ENCODE measurements around the gene RHOBTB1. TPM values are rescaled to one million over a fixed set of nuclear protein-coding genes. Genes with fewer than 3 reads are reported as not detected.
"Not testable (repeated sequence)": the region's sequence is repeated elsewhere in the genome, so short reads cannot be mapped to it uniquely, and the experiment has no call there.

RHOBTB1 gene
- total RNA-seq, 2 experiments from 2014 or later: 0.09 to 0.74 TPM

GRCh38 chr10:60834401-60834800 lies 109.6 kb downstream of the RHOBTB1 start:
- Mint-ChIP-seq H3K27ac (no peak overlapping the region), H3K4me1 (ENCODE audit: low read depth) (no peaks in the 10 kb centered on the region), H3K4me3 (no peak overlapping the region), H3K36me3 (ENCODE audit: low read depth) (no peaks in the 10 kb centered on the region), H3K9me3 (no peaks in the 10 kb centered on the region), H3K27me3 (no peaks in the 10 kb centered on the region)
- ChIA-PET CTCF (no interaction called here), POLR2A (no interaction called here)
- intact Hi-C loops (cut with micrococcal nuclease): no loop called here
- DNase-seq: no peak
- no peak for TF ChIP-seq CTCF (IDR thresholded peaks at IDR 0.05)
- ATAC-seq: no peak

- H3K4me1 Mint-ChIP-seq (ENCODE audit: low read depth): peaks cover 11% of the 10 kb centered on the region
- intact Hi-C loops (cut with micrococcal nuclease); POLR2A ChIA-PET; CTCF ChIA-PET; H3K27ac Mint-ChIP-seq; H3K9me3 Mint-ChIP-seq; H3K36me3 Mint-ChIP-seq (ENCODE audit: low read depth); DNase-seq; ATAC-seq; H3K4me3 Mint-ChIP-seq; H3K27me3 Mint-ChIP-seq: not testable (repeated sequence)
These were observed 111.8 kb downstream of the RHOBTB1 start for GRCh38 chr10:60832136-60832535.

GRCh38 chr10:60828489-60828852 lies 115.5 kb downstream of the RHOBTB1 start:
- ATAC-seq (no peak), DNase-seq (no peak)
- no peak overlapping the region for H3K4me3 Mint-ChIP-seq
- peaks cover 11% of the 10 kb centered on the region for H3K4me1 Mint-ChIP-seq (ENCODE audit: low read depth)
- H3K27ac Mint-ChIP-seq: no peak overlapping the region
- no peak for TF ChIP-seq CTCF (IDR thresholded peaks at IDR 0.05)
- ChIA-PET CTCF (interaction anchor here (1.0 kb wide), 2 partner anchors 8 to 12 kb away, joined by 3 to 4 read pairs; no protein-coding TSS in a partner anchor), POLR2A (no interaction called here)
- peaks cover 5% of the 10 kb centered on the region for H3K27me3 Mint-ChIP-seq
- no peaks in the 10 kb centered on the region for H3K9me3 Mint-ChIP-seq
- intact Hi-C loops (cut with micrococcal nuclease): no loop called here
- H3K36me3 Mint-ChIP-seq (ENCODE audit: low read depth): no peaks in the 10 kb centered on the region

DNA sequence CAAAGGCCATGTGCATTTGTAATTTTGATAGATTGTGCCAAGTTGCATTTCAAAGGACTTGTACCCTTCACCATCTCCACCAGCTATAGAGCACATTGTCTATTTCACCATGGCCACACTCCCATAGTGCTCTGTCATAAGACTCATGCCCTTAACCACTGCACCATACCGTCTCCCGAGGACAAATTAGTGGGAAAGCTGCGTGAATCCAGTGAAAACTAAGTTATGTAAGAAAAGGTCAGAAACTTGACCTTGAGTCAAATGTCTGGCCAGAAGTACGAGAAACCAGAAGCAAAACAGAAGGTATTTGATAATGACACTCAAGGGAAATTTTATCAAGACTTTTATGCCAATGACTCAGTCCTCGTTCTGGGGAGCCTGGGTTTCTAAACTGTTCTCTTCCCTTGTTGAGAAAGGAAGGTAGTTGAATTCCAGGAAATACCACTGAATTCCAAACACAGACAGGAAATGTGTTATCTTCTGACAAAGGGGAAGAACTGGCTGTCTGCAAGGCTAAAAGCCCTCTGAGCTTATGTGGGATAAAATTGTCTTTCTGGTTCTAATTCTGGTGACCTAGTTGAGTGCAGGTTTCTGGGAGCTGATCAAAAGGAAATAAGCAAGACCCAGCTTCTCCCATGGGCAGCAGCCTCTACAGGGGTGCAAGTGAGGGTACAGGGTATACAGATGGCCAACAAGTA lies 116.0 kb downstream of the RHOBTB1 start:
- ATAC-seq (peak; percentile 30), DNase-seq (no peak)
- Mint-ChIP-seq H3K27me3 (peaks cover 5% of the 10 kb centered on the region), H3K4me1 (ENCODE audit: low read depth) (peaks cover 11% of the 10 kb centered on the region), H3K4me3 (no peak overlapping the region), H3K9me3 (no peaks in the 10 kb centered on the region), H3K27ac (no peak overlapping the region), H3K36me3 (ENCODE audit: low read depth) (no peaks in the 10 kb centered on the region)
- CTCF ChIA-PET: interaction anchor here (1.0 kb wide), 1 partner anchor 11 kb away, joined by 4 read pairs; no protein-coding TSS in a partner anchor
- intact Hi-C loops (cut with micrococcal nuclease): no loop called here
- POLR2A ChIA-PET: no interaction called here
- no peak for TF ChIP-seq CTCF (IDR thresholded peaks at IDR 0.05)

DNA sequence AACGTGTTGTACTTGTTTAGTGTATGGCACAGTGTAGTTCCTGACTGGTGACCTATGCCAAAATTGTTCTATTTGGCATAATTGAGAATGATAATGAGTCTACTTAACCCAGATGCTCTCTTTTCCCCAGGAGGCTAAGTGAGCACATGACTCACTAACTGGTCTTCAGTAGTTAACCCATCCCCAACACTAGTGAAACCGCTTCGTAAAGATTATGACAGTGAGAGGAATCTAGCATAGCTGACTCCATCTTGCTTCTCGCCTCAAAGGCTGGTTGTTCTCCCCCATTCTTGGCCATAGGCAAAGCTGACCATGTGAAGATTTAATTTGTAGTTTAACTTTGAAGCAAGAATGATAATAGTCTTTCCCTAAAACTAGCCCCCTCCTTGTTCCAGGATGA lies 118.5 kb downstream of the RHOBTB1 start:
- no peak for DNase-seq
- H3K36me3 Mint-ChIP-seq (ENCODE audit: low read depth): no peaks in the 10 kb centered on the region
- H3K4me3 Mint-ChIP-seq: no peak overlapping the region
- no peak for ATAC-seq
- H3K27ac Mint-ChIP-seq: no peak overlapping the region
- ChIA-PET POLR2A (no interaction called here), CTCF (interaction anchor here (1.5 kb wide), 1 partner anchor 9 kb away, joined by 4 read pairs; no protein-coding TSS in a partner anchor)
- H3K4me1 Mint-ChIP-seq (ENCODE audit: low read depth): peaks cover 11% of the 10 kb centered on the region
- no peaks in the 10 kb centered on the region for H3K9me3 Mint-ChIP-seq
- intact Hi-C loops (cut with micrococcal nuclease): no loop called here
- no peak for TF ChIP-seq CTCF (IDR thresholded peaks at IDR 0.05)
- H3K27me3 Mint-ChIP-seq: peaks cover 5% of the 10 kb centered on the region
